ENCODE data around the gene ZBTB40.

DNA sequence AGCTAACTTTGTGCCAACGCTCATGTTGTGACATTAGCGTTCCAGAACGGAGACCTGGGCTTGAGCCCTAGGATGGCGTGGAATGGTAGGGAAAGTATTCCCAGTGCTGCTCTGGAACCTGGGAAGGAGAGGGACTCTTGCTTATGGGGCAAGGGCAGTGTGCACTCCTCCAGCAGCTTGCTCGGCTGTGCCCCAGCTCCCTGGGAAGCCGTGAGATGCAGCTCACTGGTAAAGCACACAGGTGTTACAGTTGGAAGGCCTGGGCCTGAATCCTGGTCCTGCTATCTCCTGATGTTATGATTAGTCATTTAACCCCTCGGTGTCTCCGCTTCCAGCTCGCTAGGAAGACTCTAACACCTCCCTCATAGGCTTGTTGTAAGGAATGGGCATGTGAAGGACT is 69.2 kb downstream of the ZBTB40 start:
- no peak for TF ChIP-seq EP300 (IDR thresholded peaks at IDR 0.05)
- TF ChIP-seq, protein P1, sequence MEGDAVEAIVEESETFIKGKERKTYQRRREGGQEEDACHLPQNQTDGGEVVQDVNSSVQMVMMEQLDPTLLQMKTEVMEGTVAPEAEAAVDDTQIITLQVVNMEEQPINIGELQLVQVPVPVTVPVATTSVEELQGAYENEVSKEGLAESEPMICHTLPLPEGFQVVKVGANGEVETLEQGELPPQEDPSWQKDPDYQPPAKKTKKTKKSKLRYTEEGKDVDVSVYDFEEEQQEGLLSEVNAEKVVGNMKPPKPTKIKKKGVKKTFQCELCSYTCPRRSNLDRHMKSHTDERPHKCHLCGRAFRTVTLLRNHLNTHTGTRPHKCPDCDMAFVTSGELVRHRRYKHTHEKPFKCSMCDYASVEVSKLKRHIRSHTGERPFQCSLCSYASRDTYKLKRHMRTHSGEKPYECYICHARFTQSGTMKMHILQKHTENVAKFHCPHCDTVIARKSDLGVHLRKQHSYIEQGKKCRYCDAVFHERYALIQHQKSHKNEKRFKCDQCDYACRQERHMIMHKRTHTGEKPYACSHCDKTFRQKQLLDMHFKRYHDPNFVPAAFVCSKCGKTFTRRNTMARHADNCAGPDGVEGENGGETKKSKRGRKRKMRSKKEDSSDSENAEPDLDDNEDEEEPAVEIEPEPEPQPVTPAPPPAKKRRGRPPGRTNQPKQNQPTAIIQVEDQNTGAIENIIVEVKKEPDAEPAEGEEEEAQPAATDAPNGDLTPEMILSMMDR (IDR thresholded peaks at IDR 0.05), result no peak

All from ovary (tissue), 3 donors.